ENCODE measurements around the gene EFCAB10. TPM values are rescaled to one million over a fixed set of nuclear protein-coding genes. Genes with fewer than 3 reads are reported as not detected.

EFCAB10 gene, protein sequence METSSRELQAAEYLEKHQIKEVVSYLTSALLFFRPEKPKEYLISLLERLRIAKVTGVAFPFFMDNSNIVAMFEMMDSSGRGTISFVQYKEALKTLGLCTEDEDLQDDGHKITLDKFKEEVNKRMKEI
- total RNA-seq: 0.51 and 0.53 TPM in 2 replicates

- peak; percentile 59 for DNase-seq (ENCODE audit: low read depth)
- TF ChIP-seq CTCF (IDR thresholded peaks at IDR 0.05; ENCODE audit: insufficient read depth, low read length, severe bottlenecking): no peak
- H3K27me3 ChIP-seq (ENCODE audit: control insufficient read depth, insufficient read depth, low read length): no peaks in the 10 kb centered on the region
- H3K4me3 ChIP-seq (ENCODE audit: low read depth, low read length): peak within 1 kb of the TSS; percentile 37
- no peak for FAIRE-seq
- no peaks in the 10 kb centered on the region for H3K36me3 ChIP-seq (ENCODE audit: control insufficient read depth, insufficient read depth, low read length)
Observed at GRCh38 chr7:105581066-105581811, at the start of gene EFCAB10. TSS of gene EFCAB10 (minus strand) at chr7:105581493. CDS start at chr7:105581463, 30 bp downstream.

GRCh38 chr7:105625986-105626385 is 44.7 kb upstream of the EFCAB10 start:
- no peak for FAIRE-seq
- Histone ChIP-seq H3K27me3 (ENCODE audit: control insufficient read depth, insufficient read depth, low read length) (no peaks in the 10 kb centered on the region), H3K4me3 (ENCODE audit: low read depth, low read length) (no peak overlapping the region), H3K36me3 (ENCODE audit: control insufficient read depth, insufficient read depth, low read length) (peaks cover 2% of the 10 kb centered on the region)
- no peak for DNase-seq (ENCODE audit: low read depth)
- TF ChIP-seq CTCF (IDR thresholded peaks at IDR 0.05; ENCODE audit: insufficient read depth, low read length, severe bottlenecking): no peak

GRCh38 chr7:105623906-105624305 is 42.6 kb upstream of the EFCAB10 start:
- TF ChIP-seq CTCF (IDR thresholded peaks at IDR 0.05; ENCODE audit: insufficient read depth, low read length, severe bottlenecking): no peak
- Histone ChIP-seq H3K4me3 (ENCODE audit: low read depth, low read length) (no peak overlapping the region), H3K27me3 (ENCODE audit: control insufficient read depth, insufficient read depth, low read length) (no peaks in the 10 kb centered on the region), H3K36me3 (ENCODE audit: control insufficient read depth, insufficient read depth, low read length) (peaks cover 2% of the 10 kb centered on the region)
- no peak for DNase-seq (ENCODE audit: low read depth)
- no peak for FAIRE-seq

GRCh38 chr7:105623378-105623777 is 42.1 kb upstream of the EFCAB10 start:
- no peak for TF ChIP-seq CTCF (IDR thresholded peaks at IDR 0.05; ENCODE audit: insufficient read depth, low read length, severe bottlenecking)
- no peaks in the 10 kb centered on the region for H3K27me3 ChIP-seq (ENCODE audit: control insufficient read depth, insufficient read depth, low read length)
- H3K4me3 ChIP-seq (ENCODE audit: low read depth, low read length): no peak overlapping the region
- H3K36me3 ChIP-seq (ENCODE audit: control insufficient read depth, insufficient read depth, low read length): peaks cover 2% of the 10 kb centered on the region
- FAIRE-seq: peak; percentile 28
- DNase-seq (ENCODE audit: low read depth): no peak

DNA sequence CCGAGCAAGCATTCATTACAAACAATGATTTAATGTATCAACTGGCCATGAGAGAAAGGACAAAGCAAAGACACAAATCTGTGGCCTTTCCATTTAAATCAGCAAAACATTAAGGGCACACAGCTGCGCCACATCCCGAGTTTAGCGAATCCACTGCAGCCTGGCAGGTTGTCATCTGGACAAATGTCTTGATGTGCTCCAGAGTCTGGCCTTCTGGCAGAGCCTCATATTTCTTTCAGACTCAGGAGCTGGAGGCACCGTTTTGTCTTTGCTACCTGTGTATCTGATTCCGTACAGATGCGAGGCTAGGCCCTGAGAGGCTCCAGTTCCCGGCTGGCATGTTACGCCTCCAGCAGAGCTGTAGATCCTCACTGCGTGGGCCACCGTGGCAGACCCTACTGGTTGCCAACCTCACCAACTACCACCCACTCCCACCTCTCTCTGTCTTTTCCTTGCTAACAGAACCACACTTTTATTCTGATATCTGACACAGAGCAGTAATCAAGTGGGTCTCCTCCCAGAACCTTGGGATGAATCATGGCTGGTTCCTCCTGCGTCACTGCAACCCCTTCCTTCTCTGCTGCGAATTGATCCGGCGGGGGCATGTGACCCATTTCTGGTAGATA is 40.9 kb upstream of the EFCAB10 start:
- Histone ChIP-seq H3K27me3 (ENCODE audit: control insufficient read depth, insufficient read depth, low read length) (no peaks in the 10 kb centered on the region), H3K36me3 (ENCODE audit: control insufficient read depth, insufficient read depth, low read length) (peaks cover 2% of the 10 kb centered on the region), H3K4me3 (ENCODE audit: low read depth, low read length) (no peak overlapping the region)
- TF ChIP-seq CTCF (IDR thresholded peaks at IDR 0.05; ENCODE audit: insufficient read depth, low read length, severe bottlenecking): no peak
- DNase-seq (ENCODE audit: low read depth) (no peak), FAIRE-seq (no peak)

Measured in bronchial epithelial cell (primary cell).